Caco-2 (cell line): ENCODE data around the gene TMEM132E. TPM values are rescaled to one million over a fixed set of nuclear protein-coding genes. Genes with fewer than 3 reads are reported as not detected.

ENCODE experiments used
- BruUV-seq: library from RNA; stranded (reverse); fragments of 400-500 nt; replicated peaks from 2 replicates; lab custom pipeline; 2021; lab: Mats Ljungman, UMichigan
- CTCF ChIA-PET: fragments of 300-600 bp; sonication (Branson Sonifier 250); formaldehyde crosslinking; loops from one replicate; lab custom pipeline; 2022; ENCODE audit warnings: antibody characterized with exemption; lab: Charles Lee
- POLR2A ChIA-PET: fragments of 300-600 bp; sonication (Branson Sonifier 250); formaldehyde crosslinking; loops from one replicate; lab custom pipeline; 2022; ENCODE audit warnings: antibody characterized with exemption; lab: Charles Lee
- DNase-seq, 2 experiments: peaks; one replicate each; pipeline versions ENCODE4 v3.0.0 to v3.0.0-alpha.2; 2020 to 2022
- H3K27me3 ChIP-seq: replicated peaks from 2 replicates; pipeline ENCODE4 v1.6.0; 2011; ENCODE audit warnings: low read length; ENCODE audit not compliant: control insufficient read depth, insufficient read depth
- H3K36me3 ChIP-seq: 2 replicates; pipeline ENCODE4 v1.5.1; 2011; ENCODE audit warnings: low read length; ENCODE audit not compliant: control insufficient read depth, insufficient read depth
- H3K4me1 ChIP-seq: fragments of 250-450 bp; sonication (Bioruptor Pico); 2 replicates; pipeline ENCODE4 v1.5.1; 2020; ENCODE audit warnings: mild to moderate bottlenecking
- H3K4me3 ChIP-seq: 2 replicates; pipeline ENCODE4 v1.5.1; 2011; ENCODE audit warnings: low read depth, mild to moderate bottlenecking, control low read depth, low read length
- H3K9me3 ChIP-seq: fragments of 250-450 bp; sonication (Bioruptor Pico); 2 replicates; pipeline ENCODE4 v1.5.1; 2020; ENCODE audit warnings: mild to moderate bottlenecking, moderate library complexity
- H3K27ac Mint-ChIP-seq: one replicate; pipeline ENCODE4 v1.8.0; 2022; ENCODE audit warnings: mixed read lengths; ENCODE audit not compliant: unreplicated experiment
- H3K27me3 Mint-ChIP-seq: one replicate; pipeline ENCODE4 v1.8.0; 2022; ENCODE audit warnings: mixed read lengths; ENCODE audit not compliant: insufficient read depth, unreplicated experiment
- H3K36me3 Mint-ChIP-seq: one replicate; pipeline ENCODE4 v1.8.0; 2022; ENCODE audit warnings: mild to moderate bottlenecking, mixed read lengths; ENCODE audit not compliant: insufficient read depth, unreplicated experiment
- H3K4me1 Mint-ChIP-seq: one replicate; pipeline ENCODE4 v1.8.0; 2022; ENCODE audit warnings: low read depth, mixed read lengths; ENCODE audit not compliant: unreplicated experiment
- H3K4me3 Mint-ChIP-seq: one replicate; pipeline ENCODE4 v1.8.0; 2022; ENCODE audit warnings: mild to moderate bottlenecking, moderate library complexity, mixed read lengths; ENCODE audit not compliant: unreplicated experiment
- H3K9me3 Mint-ChIP-seq: one replicate; pipeline ENCODE4 v1.8.0; 2022; ENCODE audit warnings: mixed read lengths; ENCODE audit not compliant: unreplicated experiment
- CTCF ChIP-seq, 2 experiments: fragments of 200-600 bp in 1 of 2; IDR thresholded peaks; 1 replicate in 1 of 2; 2 replicates in 1 of 2; pipeline versions ENCODE4 v1.5.1 to v1.8.0; 2011 to 2022; ENCODE audit warnings: antibody characterized with exemption in 1 of 2, control low read depth in 1 of 2, inconsistent platforms in 1 of 2, low read depth in 1 of 2, low read length in 1 of 2, mild to moderate bottlenecking in 1 of 2, moderate library complexity in 1 of 2; ENCODE audit not compliant: insufficient read depth in 1 of 2, severe bottlenecking in 1 of 2, unreplicated experiment in 1 of 2
- intact Hi-C: fragments of 100-400 bp; cut with micrococcal nuclease; formaldehyde crosslinking; loops from one replicate; pipeline ENCODE4 v1.10.0; 2022; ENCODE audit not compliant: unreplicated experiment
- total RNA-seq: library from RNA; stranded (reverse); gene quantifications from 2 replicates; pipeline ENCODE4 v1.2.3, GENCODE V29; 2022

Gene TMEM132E
- total RNA-seq, 1 experiment from 2014 or later = 0.07 TPM

- intact Hi-C loops = no loop called here
- H3K9me3 ChIP-seq = no peaks in the 10 kb centered on the region
- no peak overlapping the region for H3K4me3 Mint-ChIP-seq
- H3K36me3 Mint-ChIP-seq = no peaks in the 10 kb centered on the region
- ChIA-PET POLR2A (no interaction called here), CTCF (no interaction called here)
- H3K36me3 ChIP-seq = no peaks in the 10 kb centered on the region
- no peaks in the 10 kb centered on the region for H3K9me3 Mint-ChIP-seq
- H3K27me3 Mint-ChIP-seq = peaks cover 17% of the 10 kb centered on the region
- H3K4me1 ChIP-seq = no peaks in the 10 kb centered on the region
- no peak overlapping the region for H3K4me3 ChIP-seq
- DNase-seq = no peak
- H3K27ac Mint-ChIP-seq = no peak overlapping the region
- TF ChIP-seq CTCF (IDR thresholded peaks at IDR 0.05; ENCODE audit: insufficient read depth in 1 of 2, low read depth in 1 of 2, low read length in 1 of 2, severe bottlenecking in 1 of 2, unreplicated experiment in 1 of 2) = no peak
- no TSS peak for BruUV-seq
- H3K27me3 ChIP-seq = no peaks in the 10 kb centered on the region
- no peaks in the 10 kb centered on the region for H3K4me1 Mint-ChIP-seq
Observed at GRCh38 chr17:34607917-34608316, 28.5 kb downstream of the TMEM132E start.

GRCh38 chr17:34609210-34609609, 29.8 kb downstream of the TMEM132E start:
- peaks cover 6% of the 10 kb centered on the region for H3K4me1 Mint-ChIP-seq
- no peaks in the 10 kb centered on the region for H3K9me3 ChIP-seq
- ChIA-PET POLR2A (no interaction called here), CTCF (interaction anchor here (1.0 kb wide), 1 partner anchor 24 kb away, joined by 3 read pairs; no protein-coding TSS in a partner anchor)
- H3K4me3 ChIP-seq = no peak overlapping the region
- no TSS peak for BruUV-seq
- no peak for TF ChIP-seq CTCF (IDR thresholded peaks at IDR 0.05; ENCODE audit: insufficient read depth in 1 of 2, low read depth in 1 of 2, low read length in 1 of 2, severe bottlenecking in 1 of 2, unreplicated experiment in 1 of 2)
- no peaks in the 10 kb centered on the region for H3K9me3 Mint-ChIP-seq
- H3K27me3 Mint-ChIP-seq = peaks cover 13% of the 10 kb centered on the region
- no peaks in the 10 kb centered on the region for H3K36me3 Mint-ChIP-seq
- DNase-seq = no peak
- H3K4me3 Mint-ChIP-seq = no peak overlapping the region
- no peaks in the 10 kb centered on the region for H3K36me3 ChIP-seq
- H3K27me3 ChIP-seq = no peaks in the 10 kb centered on the region
- no peak overlapping the region for H3K27ac Mint-ChIP-seq
- H3K4me1 ChIP-seq = no peaks in the 10 kb centered on the region
- intact Hi-C loops = no loop called here

GRCh38 chr17:34610039-34610438, 30.7 kb downstream of the TMEM132E start:
- POLR2A ChIA-PET = no interaction called here
- no peak overlapping the region for H3K4me3 Mint-ChIP-seq
- TF ChIP-seq CTCF (IDR thresholded peaks at IDR 0.05; ENCODE audit: insufficient read depth in 1 of 2, low read depth in 1 of 2, low read length in 1 of 2, severe bottlenecking in 1 of 2, unreplicated experiment in 1 of 2) = no peak
- H3K27me3 Mint-ChIP-seq = peaks cover 13% of the 10 kb centered on the region
- Histone ChIP-seq H3K36me3 (no peaks in the 10 kb centered on the region), H3K4me1 (no peaks in the 10 kb centered on the region), H3K4me3 (no peak overlapping the region), H3K9me3 (no peaks in the 10 kb centered on the region), H3K27me3 (no peaks in the 10 kb centered on the region)
- no peak overlapping the region for H3K27ac Mint-ChIP-seq
- no peaks in the 10 kb centered on the region for H3K9me3 Mint-ChIP-seq
- BruUV-seq = no TSS peak
- intact Hi-C loops = no loop called here
- peaks cover 6% of the 10 kb centered on the region for H3K4me1 Mint-ChIP-seq
- no peak for DNase-seq
- CTCF ChIA-PET = no interaction called here
- no peaks in the 10 kb centered on the region for H3K36me3 Mint-ChIP-seq
